GM18861 (cell line): ENCODE measurements around the gene CCNI.
"Not testable (repeated sequence)": the region's sequence is repeated elsewhere in the genome, so short reads cannot be mapped to it uniquely, and the experiment has no call there.

Experiments used
- ATAC-seq: cut with Tn5 transposase; IDR thresholded peaks from one replicate; pipeline ENCODE4 v1.9.1; 2021; ENCODE audit not compliant: unreplicated experiment

CCNI gene, protein sequence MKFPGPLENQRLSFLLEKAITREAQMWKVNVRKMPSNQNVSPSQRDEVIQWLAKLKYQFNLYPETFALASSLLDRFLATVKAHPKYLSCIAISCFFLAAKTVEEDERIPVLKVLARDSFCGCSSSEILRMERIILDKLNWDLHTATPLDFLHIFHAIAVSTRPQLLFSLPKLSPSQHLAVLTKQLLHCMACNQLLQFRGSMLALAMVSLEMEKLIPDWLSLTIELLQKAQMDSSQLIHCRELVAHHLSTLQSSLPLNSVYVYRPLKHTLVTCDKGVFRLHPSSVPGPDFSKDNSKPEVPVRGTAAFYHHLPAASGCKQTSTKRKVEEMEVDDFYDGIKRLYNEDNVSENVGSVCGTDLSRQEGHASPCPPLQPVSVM

DNA sequence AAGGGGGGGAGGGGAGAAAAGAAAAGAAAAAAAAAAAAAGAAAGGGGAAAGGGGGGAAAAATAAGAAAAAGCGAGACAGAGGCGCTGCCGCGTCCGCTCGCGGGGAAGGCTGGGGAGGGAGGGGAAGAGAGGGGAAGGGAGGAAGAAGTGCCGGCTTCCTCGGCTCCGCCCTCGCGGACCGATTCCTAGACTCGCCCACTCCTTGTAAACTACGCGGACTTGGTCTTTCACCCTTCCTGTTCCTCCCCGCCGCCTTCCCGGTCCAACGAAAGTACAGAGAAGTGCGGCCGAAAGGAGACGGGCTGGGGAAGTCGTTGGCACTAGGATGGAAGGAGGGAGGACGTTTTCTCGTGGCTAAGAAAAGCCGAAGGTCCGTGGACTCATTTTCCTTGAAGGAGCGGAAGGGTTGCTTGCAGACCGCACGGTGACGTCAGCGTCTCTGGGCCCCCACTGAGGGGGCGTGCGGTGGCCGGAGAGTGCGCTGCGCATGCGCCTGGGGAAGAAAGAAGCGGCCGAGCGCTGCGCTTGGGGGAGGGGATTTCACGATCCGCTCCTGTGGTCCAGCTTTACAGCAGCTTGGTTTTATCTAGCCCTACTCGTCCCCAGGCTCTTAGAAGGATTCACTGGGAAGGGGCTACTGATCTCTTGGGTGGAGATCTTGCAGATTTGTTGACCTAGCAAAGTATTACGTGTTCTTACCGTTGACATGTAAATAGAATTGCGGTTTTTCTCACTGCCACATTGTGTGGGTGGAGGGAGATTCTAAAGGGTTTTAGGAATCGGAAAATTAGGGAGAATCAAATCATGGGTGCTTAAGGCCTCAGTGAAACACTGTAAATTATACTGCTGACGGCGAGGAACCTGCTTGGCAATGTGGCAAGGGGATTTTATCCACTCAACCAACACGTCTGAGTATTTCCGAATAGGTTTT lies at the start of gene CCNI:
TSS of gene CCNI (minus strand) at position 121 of the 931 bp plus-strand sequence. CDS start 9,627 bp downstream, outside the sequence.
- ATAC-seq: peak; percentile 55

DNA sequence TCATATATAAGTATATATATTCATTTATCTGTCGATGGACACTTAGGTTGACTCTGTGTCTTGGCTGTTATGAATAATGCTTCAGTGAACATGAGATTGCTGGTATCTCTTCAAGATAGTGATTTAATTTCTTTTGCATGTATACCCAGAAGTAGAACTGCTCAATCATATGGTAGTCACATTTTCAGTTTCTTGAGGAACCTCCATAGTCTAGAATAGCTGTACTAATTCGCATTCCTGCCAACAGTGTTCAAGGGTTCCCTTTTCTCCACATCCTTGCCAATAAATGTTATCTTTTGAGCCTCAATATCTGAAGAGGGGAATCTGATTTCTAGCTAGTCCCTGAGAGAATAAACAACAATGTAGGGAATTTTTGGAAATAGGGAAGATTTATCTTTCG lies 48.8 kb upstream of the CCNI start:
- no peak for ATAC-seq

DNA sequence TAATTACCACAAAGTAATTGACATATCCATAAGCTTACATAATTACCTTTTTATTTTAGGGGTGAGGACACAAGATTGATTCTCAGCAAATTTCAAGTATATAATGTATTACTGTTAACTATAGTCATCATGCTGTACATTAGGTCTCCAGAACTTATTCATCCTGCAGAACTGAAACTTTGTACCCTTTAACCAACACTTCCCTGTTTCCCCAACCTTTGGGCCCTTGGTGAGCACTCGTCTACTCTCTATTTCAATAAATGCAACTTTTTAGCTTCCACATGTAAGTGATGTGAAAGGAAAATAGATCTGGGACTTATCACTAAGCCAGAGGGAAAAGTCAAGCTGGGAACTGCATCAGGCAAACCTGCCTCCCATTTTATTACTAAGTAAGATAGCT lies 47.6 kb upstream of the CCNI start:
- peak; percentile 32 for ATAC-seq

DNA sequence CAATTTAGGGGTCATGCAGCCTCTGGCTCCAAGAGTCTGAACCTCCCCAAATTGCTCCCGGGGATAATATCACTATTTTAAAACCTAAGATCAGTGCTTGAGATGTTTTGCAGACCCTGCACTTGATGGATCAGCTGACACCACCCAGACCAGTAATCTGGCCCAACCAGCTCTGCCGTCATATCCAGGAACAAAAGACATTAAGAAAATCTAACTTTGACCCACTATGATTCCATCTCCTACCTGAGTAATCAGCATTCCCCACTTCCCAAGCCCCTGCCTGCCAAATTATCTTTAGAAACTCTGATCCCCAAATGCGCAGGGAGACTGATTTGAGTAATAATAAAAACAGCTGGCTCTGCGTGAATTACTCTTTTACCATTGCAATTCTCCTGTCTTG lies 46.9 kb upstream of the CCNI start:
- no peak for ATAC-seq

DNA sequence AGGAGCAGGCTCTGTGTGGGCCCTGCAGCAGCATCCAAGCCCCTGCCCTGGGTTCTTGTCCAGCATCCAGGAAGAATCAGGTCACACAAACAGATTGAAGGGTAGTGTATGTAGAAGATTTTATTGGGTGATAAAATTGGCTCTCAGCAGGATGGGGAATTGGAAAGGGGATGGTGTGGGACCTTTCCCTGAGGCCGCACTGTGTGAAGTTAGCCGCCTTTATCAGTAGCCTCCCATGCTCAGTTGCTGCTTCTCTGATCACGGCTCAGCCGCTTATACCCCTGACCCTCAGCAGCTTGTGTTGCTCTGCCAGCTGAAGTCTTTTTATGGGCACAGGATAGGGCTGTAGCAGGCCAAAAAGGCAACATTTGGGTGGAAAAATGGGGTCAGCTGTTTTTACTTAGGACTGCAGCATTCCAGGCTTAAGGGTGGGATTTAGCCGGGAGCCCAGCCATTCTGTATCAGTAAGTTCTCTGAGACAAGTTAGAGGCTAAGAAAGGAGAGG lies 46.0 kb upstream of the CCNI start:
- ATAC-seq: no peak

DNA sequence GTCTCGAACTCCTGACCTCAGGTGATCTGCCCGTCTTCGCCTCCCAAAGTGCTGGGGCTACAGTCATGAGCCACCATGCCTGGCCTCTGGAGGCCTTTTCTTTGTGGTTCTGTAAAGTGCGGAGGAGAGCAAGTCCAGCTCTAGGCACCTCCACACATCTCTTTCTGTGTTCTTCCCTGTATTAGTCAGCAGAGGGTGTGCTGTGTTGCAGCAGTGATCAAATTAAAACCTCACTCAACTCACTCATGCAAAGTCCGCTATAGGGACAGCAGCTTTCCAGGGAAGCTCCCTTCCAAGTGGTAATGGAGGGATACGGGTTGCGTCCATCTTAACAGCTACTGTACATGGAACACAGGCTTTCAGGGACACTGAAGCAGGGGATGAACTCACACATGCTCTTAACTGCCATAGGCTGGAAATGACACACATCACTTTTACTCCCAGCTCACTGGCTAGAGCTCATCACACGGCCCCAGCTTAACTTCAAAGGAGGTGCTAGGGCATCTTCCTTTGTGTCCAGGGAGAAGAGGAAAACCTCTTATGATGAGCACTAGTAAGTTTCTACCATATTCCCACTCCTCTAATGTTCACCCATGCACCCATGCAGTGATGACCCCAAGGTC lies 45.2 kb upstream of the CCNI start:
- peak; percentile 61 for ATAC-seq

DNA sequence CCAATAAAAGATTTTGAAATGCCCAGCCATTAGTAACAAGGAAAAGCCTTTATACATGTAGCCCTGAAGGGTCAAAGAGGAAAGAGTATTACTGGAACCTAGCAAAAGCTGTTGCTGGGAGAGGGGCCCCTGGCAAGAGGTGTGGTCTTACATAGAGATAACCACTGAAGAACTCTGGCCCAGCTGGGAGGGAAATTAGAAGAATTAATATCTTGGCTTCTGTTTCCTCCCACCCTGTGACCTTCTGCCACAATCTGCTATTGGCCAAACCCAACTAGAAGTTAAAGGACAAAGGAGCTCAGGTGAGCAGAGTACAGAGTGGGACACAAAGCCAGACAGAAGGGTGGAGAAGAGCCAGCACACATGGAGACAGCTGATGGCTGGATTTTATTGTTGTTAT lies 41.9 kb upstream of the CCNI start:
- no peak for ATAC-seq

DNA sequence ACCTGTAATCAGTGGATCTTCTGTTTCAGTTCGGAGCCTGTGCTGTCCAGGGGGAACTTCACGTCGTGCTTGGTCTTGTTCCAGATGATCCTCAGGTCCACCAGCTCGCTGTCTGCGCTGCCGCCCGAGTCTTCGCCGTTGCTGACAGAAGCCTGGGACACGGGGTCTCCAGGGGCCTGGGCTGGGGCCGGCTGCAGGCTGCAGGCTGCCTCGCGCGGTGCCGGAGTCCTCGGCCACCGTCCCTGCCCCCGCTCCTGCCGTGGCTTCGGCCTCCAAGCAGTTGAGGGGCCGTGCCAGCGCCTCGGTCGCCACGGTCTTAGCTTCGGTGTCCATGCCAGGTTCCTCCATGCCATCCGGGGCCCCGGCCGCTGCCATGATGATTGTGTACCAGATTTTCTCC lies 37.3 kb upstream of the CCNI start:
- ATAC-seq: no peak

DNA sequence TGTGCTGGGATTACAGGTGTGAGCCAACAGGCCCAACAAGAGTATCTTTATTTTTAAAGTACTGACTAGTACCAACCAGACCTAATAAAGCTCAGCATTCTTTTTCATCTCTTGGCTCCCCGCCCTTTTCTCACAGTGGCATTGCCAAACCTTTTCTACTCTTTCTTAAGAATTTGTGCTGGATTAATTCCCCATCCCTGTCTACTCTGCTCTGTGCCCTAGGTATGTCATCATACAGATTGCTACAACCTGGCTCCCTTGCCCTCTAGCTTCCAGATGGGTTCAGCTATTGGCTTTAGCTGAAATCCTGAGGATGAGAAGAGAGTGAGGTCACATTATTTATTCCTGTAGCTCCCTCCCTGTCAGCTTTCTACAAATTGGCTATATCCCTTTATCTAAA lies 34.9 kb upstream of the CCNI start:
- no peak for ATAC-seq

DNA sequence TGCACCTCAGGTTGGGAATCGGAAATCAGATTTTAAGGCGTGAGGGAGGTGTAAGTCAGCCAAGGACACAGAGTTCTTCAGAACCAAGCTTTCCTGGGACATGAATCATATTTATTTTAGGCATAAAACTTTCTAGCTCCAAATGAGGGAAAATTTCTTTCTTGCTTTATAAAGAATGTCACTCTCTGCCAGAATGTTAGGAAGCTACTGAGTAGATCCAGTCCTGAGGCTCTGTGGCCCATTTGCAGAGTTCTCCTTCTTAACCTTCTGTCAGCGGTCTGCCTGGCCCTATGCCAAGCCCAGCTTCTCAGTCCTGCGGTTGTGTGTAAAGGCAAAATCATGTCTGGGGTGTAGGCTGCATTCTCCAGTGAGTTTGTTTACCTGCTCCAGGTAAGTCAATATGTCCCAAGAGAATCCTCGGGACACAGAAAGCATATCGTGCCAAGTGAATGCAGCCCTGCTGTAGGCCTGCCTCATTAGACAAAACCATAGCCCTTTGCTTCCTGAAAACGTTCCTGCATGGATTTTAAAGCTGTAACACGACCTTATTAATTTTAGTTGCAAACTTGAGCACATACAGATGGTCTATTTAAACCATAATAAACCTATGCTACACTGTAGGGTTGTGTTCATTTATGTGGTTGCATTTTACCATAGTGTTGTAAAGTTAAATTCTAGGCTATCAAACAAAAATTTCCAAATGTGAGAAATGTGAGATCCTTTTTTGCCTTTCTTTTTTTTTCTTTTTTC lies 29.2 kb upstream of the CCNI start:
- ATAC-seq: no peak

DNA sequence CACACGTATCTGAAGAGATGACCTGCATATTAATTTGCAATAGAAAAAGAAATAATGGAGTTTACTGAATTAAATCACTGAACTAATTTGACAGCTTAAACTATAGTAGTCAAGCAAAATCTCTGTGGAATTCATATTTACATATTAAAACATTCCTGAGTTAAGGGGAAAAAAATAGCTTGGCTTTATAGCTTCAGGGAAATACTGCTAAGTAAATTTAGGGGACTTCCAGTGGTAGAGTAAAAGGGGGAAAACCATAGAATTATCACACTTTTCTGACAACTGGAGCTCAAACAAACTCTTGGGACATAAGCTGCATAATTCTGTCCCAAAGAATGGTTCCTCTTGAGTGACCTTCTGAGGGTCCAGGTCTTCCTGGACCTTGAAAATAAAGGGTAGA lies 28.6 kb upstream of the CCNI start:
- no peak for ATAC-seq

DNA sequence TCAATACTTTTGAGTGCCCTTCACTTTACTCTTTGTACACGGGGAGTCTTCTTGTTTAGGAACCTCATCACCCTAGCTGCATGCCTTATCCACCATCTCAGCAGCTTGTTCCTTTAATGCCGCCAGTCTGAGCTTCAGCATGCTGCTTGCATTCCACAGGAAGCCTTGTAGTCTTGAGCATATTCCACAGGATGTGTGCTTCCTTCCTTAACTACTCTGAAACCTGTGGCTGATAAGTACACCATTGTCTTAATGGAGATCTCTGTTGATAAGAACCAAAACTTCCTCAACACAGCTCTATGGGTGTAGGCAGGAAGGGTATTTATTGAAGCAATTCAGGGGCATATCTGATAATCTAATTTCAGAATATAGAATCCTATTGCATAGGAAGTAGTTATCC lies 24.4 kb upstream of the CCNI start:
- ATAC-seq: no peak

DNA sequence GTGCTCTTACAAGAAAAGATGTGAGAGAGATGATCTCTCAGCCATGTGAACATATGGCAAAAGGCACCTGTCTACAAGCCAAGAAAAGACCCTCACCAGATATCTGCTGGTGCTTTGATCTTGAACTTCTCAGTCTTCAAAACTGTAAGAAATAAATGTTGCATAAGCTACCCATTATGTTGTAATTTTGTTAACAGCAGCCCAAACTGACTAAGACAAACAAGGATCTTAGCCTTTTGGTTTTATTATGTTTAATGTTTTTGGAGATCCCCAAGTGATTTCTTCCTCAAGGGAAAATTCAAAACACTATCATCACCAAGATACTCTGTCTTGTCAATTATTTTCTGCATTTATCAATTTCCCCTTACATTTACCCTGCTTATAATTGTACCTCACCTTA lies 21.8 kb upstream of the CCNI start:
- ATAC-seq: no peak

DNA sequence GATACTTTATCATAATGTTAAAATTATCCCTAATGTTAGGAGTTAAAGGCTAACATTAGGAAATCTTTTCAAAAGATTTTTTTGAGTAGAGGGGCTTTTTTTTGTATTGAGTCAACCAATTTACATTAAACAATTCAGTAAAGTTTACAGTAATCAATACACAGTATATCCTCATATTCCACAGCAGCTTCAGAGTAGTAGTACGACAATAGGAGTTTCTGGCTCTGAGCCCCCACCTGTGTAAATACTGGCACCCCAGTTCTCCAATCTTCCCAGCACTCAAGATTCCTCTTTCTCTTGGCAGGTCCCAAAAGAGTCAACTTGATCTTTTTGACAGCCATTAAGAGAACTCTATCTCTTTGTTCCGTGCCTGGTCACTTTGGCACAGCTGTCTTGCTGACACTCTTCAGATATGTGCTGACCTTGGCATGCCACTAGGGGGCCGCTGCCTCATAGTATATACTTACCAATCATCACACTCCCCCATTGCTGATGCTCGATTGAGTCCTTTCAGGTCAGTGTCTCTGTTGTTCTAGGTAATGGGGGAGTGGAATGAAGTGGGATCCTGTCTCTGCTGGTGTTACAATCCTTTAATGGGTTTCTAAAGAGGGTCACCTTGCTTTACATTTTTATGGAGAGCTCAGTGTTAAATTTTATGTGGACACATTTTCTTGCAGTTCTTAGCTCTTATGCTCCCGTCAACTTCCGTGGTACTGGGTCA lies 19.5 kb upstream of the CCNI start:
- ATAC-seq: peak; percentile 86

DNA sequence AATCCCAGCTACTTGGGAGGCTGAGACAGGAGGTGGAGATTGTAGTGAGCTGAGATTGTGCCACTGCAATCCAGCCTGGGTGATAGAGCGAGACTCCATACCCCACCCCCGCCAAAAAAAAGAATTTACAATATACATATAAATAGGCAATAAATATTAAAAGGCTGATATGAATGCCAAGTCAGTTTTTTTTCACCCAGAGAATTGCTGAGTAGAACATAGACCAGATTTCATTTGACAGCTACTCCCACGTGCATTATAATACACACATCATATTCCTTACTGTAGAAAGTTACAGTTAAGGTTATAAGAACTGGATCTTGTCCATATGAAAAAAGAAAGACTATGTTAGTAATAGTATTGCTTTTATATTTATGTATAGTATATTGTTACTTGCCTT lies 18.7 kb upstream of the CCNI start:
- no peak for ATAC-seq

DNA sequence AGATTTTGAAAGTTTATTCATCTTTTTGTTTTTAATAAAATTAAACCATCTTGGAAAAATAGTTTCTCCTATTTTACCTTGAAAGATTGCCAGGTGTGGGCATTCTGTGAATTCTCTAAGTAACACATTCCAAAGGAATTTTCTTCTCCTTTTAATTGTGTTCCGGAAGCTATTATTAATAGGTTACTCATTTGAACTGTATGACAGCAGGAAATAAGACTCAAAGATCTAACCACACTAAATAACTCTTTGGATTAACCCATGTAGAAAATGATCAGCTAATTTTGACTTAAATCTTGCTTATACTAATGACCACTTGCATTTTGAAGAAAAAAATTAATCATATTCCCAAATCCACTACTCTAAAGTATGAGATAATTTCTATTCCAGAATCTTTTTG lies 17.6 kb upstream of the CCNI start:
- no peak for ATAC-seq

DNA sequence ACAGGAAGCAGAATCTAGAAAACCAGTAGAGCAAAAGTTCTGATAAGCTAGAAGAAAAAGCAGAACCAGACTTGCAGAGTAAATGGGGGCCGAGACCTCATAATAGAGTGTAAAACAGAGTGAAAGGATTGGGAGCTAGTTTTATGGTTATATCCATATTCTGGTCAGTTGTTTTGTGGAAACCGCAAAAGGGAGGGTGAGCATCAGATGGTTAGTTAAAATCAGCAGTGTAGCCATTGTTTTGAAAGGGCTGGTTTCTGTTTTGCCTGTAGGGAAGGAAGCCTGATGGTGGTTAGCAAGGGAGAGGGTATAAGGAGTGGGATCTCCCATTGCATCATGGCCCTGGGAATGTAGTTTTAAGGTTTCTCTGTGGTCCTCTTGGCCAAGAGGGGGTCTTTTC lies 17.2 kb upstream of the CCNI start:
- ATAC-seq: no peak

DNA sequence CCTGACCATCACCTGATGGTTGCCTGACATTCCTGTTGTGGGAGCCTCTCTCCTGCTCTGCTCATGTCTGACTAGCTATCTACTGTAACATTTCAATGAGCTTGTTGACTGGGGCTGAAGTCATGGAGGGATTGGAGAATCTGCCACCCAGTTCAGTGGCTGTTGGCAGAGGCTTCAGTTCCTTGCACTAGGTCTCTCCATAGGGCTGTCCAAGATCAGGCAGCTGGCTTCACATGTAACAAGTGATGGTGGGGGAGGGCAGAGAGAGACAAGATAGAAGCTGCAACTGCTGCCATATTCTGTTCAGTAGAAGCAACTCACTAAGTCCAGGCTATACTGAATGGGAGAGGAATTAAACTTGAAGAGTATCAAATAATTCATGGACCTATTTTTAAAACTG lies 14.1 kb upstream of the CCNI start:
- ATAC-seq: no peak

DNA sequence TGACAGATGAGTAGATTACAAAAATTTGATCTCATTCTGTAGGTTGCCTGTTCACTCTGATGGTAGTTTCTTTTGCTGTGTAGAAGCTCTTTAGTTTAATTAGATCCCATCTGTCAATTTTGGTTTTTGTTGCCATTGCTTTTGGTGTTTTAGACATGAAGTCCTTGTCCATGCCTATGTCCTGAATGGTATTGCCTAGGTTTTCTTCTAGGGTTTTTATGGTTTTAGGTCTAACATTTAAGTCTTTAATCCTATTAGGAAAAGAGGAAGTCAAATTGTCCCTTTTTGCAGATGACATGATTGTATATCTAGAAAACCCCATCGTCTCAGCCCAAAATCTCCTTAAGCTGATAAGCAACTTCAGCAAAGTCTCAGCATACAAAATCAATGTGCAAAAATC lies 11.2 kb upstream of the CCNI start:
- ATAC-seq: not testable (repeated sequence)

DNA sequence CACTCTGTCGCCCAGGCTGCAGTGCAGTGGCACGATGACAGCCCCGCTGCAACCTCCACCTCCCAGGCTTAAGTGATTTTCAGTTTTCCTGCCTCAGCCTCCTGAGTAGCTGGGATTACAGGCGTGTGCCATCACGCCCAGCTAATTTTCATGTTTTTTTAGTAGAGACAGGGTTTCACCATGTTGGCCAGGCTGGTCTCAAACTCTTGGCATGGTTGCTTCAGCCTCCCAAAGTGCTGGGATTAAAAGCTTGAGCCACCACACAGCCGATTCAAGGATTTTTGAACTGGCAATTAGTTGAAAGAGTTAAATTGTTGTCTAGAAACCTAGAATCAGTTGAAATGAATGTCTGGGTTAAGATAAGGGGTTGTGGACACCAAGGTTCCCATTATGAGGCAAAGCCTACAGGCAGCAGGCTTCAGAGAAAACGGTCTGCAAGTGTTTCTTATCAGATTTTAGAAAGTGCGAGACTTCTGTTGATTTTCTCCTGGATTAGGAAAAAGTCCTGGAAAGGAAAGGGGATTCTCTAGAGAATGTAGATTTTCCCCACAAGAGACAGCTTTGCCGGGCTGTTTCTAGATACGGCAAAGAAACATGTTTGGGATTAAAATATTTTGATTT lies 8.3 kb upstream of the CCNI start:
- no peak for ATAC-seq
